Measurements from ENCODE around the gene PRPF6.
A peak's percentile ranks its signal among the peaks of the same experiment; 100 is the strongest.
"Not testable (repeated sequence)": the region's sequence is repeated elsewhere in the genome, so short reads cannot be mapped to it uniquely, and the experiment has no call there.

Gene PRPF6

DNA sequence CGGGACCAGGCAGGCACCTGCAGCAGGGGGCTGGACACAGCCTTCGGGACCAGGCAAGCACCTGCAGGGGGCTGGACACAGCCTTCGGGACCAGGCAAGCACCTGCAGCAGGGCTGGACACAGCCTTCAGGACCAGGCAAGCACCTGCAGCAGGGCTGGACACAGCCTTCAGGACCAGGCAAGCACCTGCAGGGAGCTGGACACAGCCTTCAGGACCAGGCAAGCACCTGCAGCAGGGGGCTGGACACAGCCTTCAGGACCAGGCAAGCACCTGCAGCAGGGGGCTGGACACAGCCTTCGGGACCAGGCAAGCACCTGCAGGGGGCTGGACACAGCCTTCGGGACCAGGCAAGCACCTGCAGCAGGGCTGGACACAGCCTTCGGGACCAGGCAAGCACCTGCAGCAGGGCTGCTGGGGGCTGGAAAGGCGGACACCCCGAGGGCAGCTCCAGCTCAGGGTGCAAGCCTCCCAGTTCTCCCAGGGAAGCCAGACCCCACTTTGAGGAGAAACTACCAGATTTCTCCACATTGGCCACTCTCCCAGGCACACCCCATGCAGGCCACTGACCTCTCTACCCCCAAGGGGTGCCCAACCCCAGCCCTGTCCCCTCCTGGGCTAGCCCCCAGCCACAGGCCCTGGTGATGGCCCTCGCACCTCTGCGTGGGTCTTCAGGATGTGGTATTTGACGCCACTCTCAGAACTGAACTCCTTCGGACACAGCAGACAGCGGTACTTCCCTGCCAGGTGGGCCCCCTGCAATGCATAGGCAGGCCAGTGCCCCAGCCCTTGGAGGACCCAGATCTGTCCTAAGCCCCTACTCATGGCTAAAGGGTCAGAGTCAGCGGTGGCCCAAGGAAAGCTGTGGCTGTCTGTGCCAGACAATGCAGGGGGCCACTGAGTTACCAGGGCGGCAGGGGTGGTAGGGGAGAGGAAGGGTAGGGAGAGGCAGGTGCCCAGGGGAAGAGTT lies 20.0 kb upstream of the PRPF6 start:
- not testable (repeated sequence) for DNase-seq

DNA sequence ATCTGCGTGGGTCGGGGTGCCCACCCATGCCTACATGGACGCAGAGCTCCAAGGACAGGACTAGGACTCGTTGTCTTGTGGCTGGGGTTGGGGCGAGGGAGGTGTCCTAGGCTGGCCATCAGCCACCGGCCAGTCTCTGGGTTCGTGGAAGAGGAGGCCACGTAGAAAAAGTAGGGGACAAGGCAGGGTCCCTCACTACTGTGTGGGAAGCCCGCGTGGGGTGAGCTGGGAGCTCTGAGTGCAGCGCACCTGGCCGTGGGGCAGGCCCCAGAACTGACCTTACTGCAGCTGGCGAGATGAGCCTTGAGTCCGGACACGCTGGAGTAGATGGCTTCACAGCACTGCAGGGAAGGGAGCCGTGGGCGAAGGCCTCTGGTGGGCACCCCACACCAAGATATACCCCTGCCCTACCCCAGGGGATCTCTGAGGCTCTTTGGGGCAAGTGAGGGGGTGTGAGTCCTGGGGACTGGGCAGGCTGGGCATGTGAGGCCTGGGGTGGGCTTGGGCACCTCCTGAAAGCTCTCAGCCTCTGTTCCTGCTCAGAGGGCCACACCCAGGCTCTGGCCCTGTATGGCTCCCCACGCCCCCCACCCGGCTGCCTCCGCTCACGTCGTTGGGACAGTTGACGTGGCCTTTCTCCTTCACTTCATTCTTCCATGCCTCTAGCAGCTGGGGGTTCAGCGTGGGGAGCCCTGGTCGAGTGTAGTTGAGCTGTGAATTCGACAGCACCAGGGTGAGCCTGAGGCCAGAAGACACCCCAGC lies 19.1 kb upstream of the PRPF6 start:
- no peak for DNase-seq

GRCh38 chr20:63962426-63963347 lies 18.2 kb upstream of the PRPF6 start:
- DNase-seq: no peak

DNA sequence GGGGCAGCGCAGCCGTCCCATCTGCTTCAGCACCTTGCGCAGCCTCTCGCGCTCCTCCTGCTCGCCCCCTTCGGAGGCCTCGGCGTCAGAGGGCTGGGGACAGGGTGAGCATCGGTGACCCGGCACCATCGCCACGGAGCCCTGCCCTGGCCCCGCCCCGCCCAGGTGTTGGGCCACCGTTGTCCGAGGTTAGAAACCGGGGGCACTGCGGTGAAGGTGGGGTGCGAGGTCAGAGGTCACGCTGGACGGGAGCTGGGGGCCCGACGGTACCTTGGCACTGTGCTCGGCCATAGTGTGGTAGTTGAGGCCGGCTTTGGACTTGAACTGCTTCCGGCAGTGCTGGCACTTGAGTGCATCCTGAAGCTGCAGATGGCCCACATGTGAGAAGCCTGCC lies 17.6 kb upstream of the PRPF6 start:
- DNase-seq: no peak

- DNase-seq: no peak
Measured at GRCh38 chr20:63963784-63964301, 17.1 kb upstream of the PRPF6 start.

- no peak for DNase-seq
Measured at GRCh38 chr20:63964412-63964811, 16.5 kb upstream of the PRPF6 start.

GRCh38 chr20:63966172-63966943 lies 14.6 kb upstream of the PRPF6 start:
- DNase-seq: no peak

- no peak for DNase-seq
Measured at GRCh38 chr20:63966944-63967322, 14.0 kb upstream of the PRPF6 start.

DNA sequence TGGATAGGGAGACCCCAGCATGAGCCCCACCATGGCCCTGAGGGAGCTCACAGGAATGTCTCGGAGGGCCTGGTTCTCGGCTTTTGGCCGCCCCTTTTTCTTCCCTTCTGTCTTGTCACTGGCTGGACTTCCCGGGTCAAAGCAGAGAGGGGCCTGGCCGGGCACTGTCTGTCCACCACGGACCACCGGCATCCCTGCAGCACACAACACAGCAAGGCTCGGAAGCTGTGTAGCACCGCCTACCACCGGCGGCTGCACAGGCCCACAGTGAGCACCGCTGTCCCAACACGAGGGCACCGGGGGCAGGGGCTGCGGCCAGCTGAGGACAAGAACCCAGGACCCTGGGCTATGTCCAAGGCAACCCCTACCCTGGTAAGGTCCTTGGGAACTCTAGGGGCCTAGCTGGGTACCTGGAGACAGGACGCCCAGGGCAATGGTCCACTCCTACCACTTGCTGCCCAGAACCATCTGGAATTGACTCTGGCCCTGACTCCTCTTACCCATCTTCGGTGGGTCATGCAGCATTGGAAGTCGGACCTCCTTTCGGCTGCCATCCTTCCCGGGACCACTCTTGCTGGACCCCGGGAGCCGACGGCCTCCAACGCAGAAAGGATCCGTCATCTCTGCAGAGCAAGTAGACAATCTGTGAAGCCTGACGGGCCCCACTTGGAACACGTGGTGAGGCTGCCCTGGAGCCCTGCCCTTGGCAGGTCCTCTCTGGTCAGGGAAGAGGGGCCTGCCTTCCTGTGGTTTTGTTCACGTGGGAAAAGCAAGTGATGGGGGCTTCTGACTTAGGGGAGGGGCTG lies 13.4 kb upstream of the PRPF6 start:
- DNase-seq: no peak

- DNase-seq: no peak
Measured at GRCh38 chr20:63968136-63968927, 12.6 kb upstream of the PRPF6 start.

DNA sequence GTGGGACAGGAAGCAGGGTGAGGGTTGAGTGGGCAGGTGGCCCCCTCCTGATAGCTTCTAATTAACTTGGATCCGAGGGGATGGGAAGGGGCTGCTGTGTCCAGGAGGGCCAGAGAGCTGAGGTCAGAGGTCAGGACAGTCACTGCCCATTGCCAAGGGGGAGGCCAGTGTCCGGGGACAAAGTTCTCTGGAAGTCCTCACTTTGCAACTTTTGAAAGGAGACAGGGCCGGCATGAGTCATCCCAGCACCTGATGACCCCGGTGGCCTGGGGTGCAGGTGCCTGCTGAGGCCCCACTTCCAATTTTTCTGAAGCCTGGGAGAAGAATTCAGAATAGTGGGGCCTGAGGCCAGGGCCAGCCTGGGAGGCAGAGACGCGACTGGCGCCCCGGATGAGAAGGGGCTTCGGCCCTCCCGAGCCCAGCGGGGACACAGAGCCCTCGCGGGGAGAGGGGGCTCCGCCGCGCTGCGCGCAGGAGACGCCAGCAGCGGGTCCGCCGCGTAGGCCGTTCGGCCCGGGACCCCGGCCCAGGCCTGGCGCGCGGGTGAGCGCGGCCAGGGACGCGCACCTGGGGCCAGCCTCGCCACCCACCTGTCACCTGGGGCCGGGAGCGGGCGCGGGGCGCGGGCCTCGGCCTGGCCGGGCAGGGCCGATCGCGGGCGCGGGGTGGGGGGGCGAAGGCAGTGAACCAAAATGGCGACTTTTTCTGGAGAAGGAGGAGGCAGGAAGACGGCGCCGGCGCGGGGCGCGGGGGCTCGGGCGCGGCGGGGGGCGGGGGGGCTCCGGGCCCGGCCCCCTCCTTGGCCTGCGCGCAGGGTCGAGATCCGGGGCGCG lies 11.8 kb upstream of the PRPF6 start:
- no peak for DNase-seq

- peak; percentile 26 for DNase-seq
Measured at GRCh38 chr20:63969838-63970713, 10.9 kb upstream of the PRPF6 start, which contains the start of gene ZNF512B. TSS of gene ZNF512B (minus strand) at chr20:63969930. CDS start at chr20:63967950, 1,980 bp downstream.

- DNase-seq: no peak
Measured at GRCh38 chr20:63970714-63971431, 10.1 kb upstream of the PRPF6 start.

- not testable (repeated sequence) for DNase-seq
Measured at GRCh38 chr20:63971960-63972311, 9.0 kb upstream of the PRPF6 start.

DNA sequence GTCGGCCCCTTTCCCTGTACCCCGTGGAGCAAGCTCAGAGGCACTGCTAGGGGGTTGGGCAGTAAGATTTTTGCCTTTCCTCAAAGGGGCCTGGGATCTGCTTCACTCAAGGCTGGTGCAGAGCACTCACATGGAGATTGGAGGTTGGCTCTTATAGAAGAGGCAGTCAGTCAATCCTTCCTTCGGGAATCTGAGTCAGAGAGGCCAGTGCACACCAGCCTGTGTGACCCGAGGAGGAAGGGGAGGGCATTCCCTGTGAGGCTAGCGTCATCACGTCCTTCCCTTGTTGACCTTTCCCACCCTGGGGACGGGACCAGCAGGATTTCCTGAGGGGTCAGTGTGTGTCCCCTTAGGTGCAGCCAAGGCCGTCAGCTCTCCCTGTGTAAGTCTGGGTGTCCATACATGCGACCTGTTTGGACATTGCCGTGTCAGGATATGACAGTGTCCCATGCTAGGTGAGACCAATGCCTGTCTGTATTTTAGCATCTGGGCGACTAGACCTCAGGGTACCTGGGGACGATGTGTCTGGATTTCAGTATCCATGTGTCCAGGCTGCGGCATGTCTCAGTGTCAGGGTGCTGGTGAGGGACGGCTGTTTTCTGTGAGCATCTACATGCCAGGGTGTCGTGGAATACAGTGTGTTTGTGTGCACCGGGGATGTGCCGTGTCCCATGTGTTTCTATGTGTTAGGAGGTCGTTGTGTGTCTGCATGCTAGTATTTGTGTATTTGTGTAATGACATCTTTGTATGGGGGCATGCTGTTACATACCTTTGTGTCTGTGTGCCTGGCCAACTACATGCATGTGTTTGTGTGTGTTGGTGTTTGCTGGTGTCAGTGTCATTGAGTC lies 8.4 kb upstream of the PRPF6 start:
- DNase-seq: no peak

- DNase-seq: no peak
Measured at GRCh38 chr20:63973160-63973479, 7.8 kb upstream of the PRPF6 start.

All from NCI-H1694 (cell line).